IPS-20b (cell line): ENCODE results near the gene MYL3.

Source experiments
- H3K27ac ChIP-seq: one replicate; pipeline ENCODE4 v1.5.1; 2013; ENCODE audit warnings: low read length
- H3K27me3 ChIP-seq: 2 replicates; pipeline ENCODE4 v1.6.1; 2013; ENCODE audit warnings: mild to moderate bottlenecking, low read length, inconsistent platforms; ENCODE audit not compliant: insufficient read depth
- H3K36me3 ChIP-seq: 2 replicates; pipeline ENCODE4 v1.6.1; 2013; ENCODE audit warnings: low read depth, mild to moderate bottlenecking, inconsistent platforms, low read length, moderate library complexity; ENCODE audit not compliant: insufficient read depth
- H3K4me1 ChIP-seq: 2 replicates; pipeline ENCODE4 v1.6.1; 2013; ENCODE audit warnings: mild to moderate bottlenecking, control low read depth, inconsistent platforms, low read length, moderate library complexity; ENCODE audit not compliant: insufficient read depth
- H3K4me3 ChIP-seq: 2 replicates; pipeline ENCODE4 v1.5.1; 2013; ENCODE audit warnings: mild to moderate bottlenecking, low read length, inconsistent platforms
- H3K9ac ChIP-seq: 2 replicates; pipeline ENCODE4 v1.6.1; 2013; ENCODE audit warnings: low read depth, mild to moderate bottlenecking, inconsistent platforms, low read length, moderate library complexity
- H3K9me3 ChIP-seq: 2 replicates; pipeline ENCODE4 v1.6.1; 2013; ENCODE audit warnings: mild to moderate bottlenecking, low read depth, low read length, inconsistent platforms; ENCODE audit not compliant: insufficient read depth

The MYL3 gene

DNA sequence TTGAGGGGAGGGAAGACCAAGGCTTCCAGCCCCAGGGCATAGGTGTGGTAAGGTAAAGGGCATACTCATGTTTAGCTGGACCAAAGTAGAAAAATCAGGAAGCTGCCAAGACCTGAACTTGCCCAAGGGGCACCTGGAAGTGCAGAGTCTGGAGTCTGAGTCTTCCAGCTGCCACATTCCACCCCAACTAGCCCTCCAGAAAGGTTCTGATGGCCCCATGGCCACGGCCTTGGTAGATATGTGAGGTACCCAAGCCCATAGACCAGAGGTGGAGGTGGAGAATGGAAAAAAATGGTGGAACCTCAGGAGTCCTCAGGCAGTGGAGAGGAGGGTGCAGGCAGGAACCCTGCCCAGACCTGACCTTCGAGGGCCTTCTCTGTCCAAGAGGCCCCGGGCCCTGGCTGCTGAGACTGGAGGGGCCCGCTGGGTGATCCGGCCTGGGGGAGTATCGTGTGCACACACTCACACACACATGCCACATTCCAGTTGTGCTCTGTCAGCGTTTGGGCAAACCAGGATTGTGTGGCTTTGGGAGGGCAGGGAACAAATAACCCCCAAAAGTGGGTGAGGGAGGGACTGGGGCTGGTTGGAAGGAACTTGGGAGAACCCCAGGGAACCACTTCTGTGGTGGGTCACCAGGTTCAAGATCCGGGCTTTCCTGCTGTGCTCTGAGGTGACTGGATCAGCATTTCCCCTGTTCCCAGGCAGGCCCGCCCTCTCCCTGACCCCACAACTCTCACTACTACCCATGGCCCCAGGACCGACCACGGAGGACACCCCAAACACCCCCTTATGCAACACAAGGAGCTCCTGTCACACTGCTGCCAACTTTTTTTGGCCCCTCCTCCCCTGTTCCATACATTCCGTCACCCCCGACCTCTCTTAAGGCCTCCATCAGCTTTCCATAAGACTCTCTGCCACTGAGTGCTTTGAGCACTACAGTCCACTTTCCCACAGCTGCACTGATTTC is 11.6 kb downstream of the MYL3 start:
- peaks cover 7% of the 10 kb centered on the region for H3K27me3 ChIP-seq
- no peak overlapping the region for H3K4me3 ChIP-seq
- no peaks in the 10 kb centered on the region for H3K9me3 ChIP-seq
- no peak overlapping the region for H3K27ac ChIP-seq
- H3K9ac ChIP-seq = no peak overlapping the region
- no peaks in the 10 kb centered on the region for H3K4me1 ChIP-seq
- no peaks in the 10 kb centered on the region for H3K36me3 ChIP-seq

DNA sequence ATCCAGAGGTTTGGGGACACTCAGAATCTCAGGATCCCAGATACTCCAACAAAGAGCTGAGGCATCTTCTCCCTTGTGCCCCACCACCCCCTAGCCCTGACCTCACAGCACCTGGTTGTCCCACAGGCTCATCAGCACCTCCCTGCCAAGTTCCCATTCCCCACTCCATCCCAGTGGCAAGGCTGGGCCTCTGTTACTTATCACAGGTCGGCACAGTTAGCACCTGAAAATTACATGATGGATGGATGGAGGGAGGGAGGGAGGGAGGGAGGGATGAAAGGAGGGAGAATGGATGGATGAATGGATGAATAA is 12.8 kb downstream of the MYL3 start:
- no peaks in the 10 kb centered on the region for H3K9me3 ChIP-seq
- H3K36me3 ChIP-seq = no peaks in the 10 kb centered on the region
- no peaks in the 10 kb centered on the region; the same call in 1 of the 2 replicates for H3K4me1 ChIP-seq

DNA sequence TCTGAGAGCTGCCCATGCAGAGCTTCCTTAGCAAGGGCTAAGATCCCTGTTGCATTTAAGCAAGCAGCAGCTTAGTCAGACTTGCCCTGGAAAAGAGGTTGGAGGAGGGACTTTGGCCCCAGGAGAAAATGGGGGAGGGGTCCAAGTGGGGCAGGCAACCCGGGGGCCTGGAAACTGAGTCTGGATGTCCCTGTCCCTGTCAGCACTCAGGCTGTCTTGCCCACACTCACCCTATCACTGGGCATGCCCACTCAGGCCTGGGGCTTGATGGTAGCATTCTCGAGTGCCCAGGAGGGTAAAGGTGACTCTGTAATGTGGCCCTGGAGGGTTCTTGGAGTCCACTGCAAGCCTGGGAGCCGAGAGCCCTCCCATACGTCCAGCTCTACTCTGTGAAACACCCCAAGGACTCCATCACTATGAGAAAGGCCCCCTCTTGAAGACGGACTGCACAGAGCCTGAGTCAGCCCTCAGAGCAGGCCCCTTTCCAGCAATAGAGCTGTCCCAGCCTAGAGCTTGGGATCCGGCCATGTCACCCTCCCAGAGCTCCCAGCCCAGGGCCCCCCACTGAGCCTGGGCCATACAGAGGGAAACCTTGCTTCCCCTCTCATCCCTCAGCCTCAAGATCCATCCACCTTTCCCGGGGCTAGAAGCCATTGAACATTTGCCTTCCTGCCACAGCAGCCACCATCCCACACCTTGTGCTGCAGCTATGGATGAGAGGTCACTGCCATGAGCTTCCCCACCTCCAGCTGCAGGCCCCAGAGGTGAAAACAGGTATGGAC is 13.4 kb downstream of the MYL3 start:
- Histone ChIP-seq H3K27ac (no peak overlapping the region), H3K9me3 (no peaks in the 10 kb centered on the region), H3K4me1 (peaks cover 5% of the 10 kb centered on the region; the same call in 1 of the 2 replicates), H3K4me3 (no peak overlapping the region), H3K9ac (no peak overlapping the region), H3K36me3 (no peaks in the 10 kb centered on the region), H3K27me3 (peaks cover 13% of the 10 kb centered on the region)

More for the DNA sequence above, 12.8 kb downstream of the MYL3 start:
- H3K4me3 ChIP-seq = no peak overlapping the region
- no peak overlapping the region for H3K27ac ChIP-seq
- no peak overlapping the region for H3K9ac ChIP-seq
- peaks cover 13% of the 10 kb centered on the region for H3K27me3 ChIP-seq

- Histone ChIP-seq H3K36me3 (no peaks in the 10 kb centered on the region), H3K4me3 (no peak overlapping the region), H3K9ac (no peak overlapping the region), H3K27ac (no peak overlapping the region), H3K9me3 (no peaks in the 10 kb centered on the region), H3K4me1 (peaks cover 5% of the 10 kb centered on the region; the same call in 1 of the 2 replicates), H3K27me3 (peaks cover 13% of the 10 kb centered on the region)
Measured at GRCh38 chr3:46849045-46849631, 14.1 kb downstream of the MYL3 start.

- Histone ChIP-seq H3K27ac (no peak overlapping the region), H3K9ac (no peak overlapping the region), H3K4me3 (no peak overlapping the region), H3K4me1 (peaks cover 5% of the 10 kb centered on the region; the same call in 1 of the 2 replicates), H3K36me3 (no peaks in the 10 kb centered on the region), H3K9me3 (no peaks in the 10 kb centered on the region), H3K27me3 (peaks cover 13% of the 10 kb centered on the region; the same call in 1 of the 2 replicates)
Measured at GRCh38 chr3:46848271-46849044, 14.8 kb downstream of the MYL3 start.

DNA sequence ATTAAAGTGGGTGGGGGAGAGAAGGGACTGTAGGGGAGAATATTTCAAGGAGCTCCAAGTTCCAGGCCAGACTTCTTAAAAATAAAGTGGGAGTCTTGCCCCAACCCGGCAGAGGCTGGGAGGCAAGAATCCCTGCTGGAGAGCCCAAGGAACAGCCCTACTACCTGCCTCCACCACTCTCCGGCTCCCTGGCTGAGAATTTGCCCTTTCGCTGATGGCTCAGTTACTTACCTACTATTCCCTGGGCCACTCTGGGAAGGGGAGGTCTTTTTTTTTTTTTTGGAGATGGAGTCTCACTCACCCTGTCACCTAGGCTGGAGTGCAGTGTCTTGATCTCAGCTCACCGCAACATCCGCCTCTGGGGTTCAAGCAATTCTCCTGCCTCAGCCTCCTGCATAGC is 15.5 kb downstream of the MYL3 start:
- H3K27me3 ChIP-seq = peaks cover 13% of the 10 kb centered on the region; the same call in 1 of the 2 replicates
- no peaks in the 10 kb centered on the region for H3K36me3 ChIP-seq
- peaks cover 5% of the 10 kb centered on the region; the same call in 1 of the 2 replicates for H3K4me1 ChIP-seq
- H3K9me3 ChIP-seq = no peaks in the 10 kb centered on the region
- no peak overlapping the region for H3K9ac ChIP-seq
- H3K4me3 ChIP-seq = no peak overlapping the region
- no peak overlapping the region for H3K27ac ChIP-seq

- no peak overlapping the region for H3K9ac ChIP-seq
- H3K4me3 ChIP-seq = no peak overlapping the region
Measured at GRCh38 chr3:46846624-46847542, 16.4 kb downstream of the MYL3 start.

GRCh38 chr3:46845860-46846623 is 17.2 kb downstream of the MYL3 start:
- H3K27ac ChIP-seq = no peak overlapping the region
- peaks cover 7% of the 10 kb centered on the region; the same call in 1 of the 2 replicates for H3K9me3 ChIP-seq
- peaks cover 5% of the 10 kb centered on the region; the same call in 1 of the 2 replicates for H3K4me1 ChIP-seq
- peak overlapping the region; percentile 71; the same call in 1 of the 2 replicates for H3K4me3 ChIP-seq
- peak overlapping the region; percentile 80; the same call in 1 of the 2 replicates for H3K9ac ChIP-seq
- H3K27me3 ChIP-seq = peaks cover 13% of the 10 kb centered on the region; the same call in 1 of the 2 replicates
- no peaks in the 10 kb centered on the region for H3K36me3 ChIP-seq

More at GRCh38 chr3:46846624-46847542, 16.4 kb downstream of the MYL3 start:
- Histone ChIP-seq H3K36me3 (no peaks in the 10 kb centered on the region), H3K27me3 (peaks cover 13% of the 10 kb centered on the region; the same call in 1 of the 2 replicates), H3K27ac (no peak overlapping the region), H3K9me3 (no peaks in the 10 kb centered on the region; the same call in 1 of the 2 replicates), H3K4me1 (peaks cover 5% of the 10 kb centered on the region; the same call in 1 of the 2 replicates)

- no peaks in the 10 kb centered on the region for H3K36me3 ChIP-seq
- H3K9ac ChIP-seq = peak overlapping the region; percentile 80; the same call in 1 of the 2 replicates
- peaks cover 12% of the 10 kb centered on the region for H3K9me3 ChIP-seq
- no peak overlapping the region for H3K27ac ChIP-seq
- peaks cover 5% of the 10 kb centered on the region; the same call in 1 of the 2 replicates for H3K4me1 ChIP-seq
- H3K4me3 ChIP-seq = peak overlapping the region; percentile 71
- H3K27me3 ChIP-seq = peaks cover 13% of the 10 kb centered on the region; the same call in 1 of the 2 replicates
Measured at GRCh38 chr3:46845397-46845859, 17.8 kb downstream of the MYL3 start.
